Measurements from ENCODE around the gene CPS1. TPM values are rescaled to one million over a fixed set of nuclear protein-coding genes. Genes with fewer than 3 reads are reported as not detected.

The CPS1 gene
- total RNA-seq, 1 donor from 2014 or later = 31.5 TPM

- DNase-seq (ENCODE audit: low spot score) = no peak
- Mint-ChIP-seq H3K36me3 (ENCODE audit: low read depth, unreplicated experiment) (no peaks in the 10 kb centered on the region), H3K9me3 (ENCODE audit: unreplicated experiment) (no peaks in the 10 kb centered on the region), H3K27ac (ENCODE audit: unreplicated experiment) (no peak overlapping the region), H3K27me3 (ENCODE audit: unreplicated experiment) (no peaks in the 10 kb centered on the region), H3K4me3 (ENCODE audit: unreplicated experiment) (no peak overlapping the region), H3K4me1 (ENCODE audit: unreplicated experiment) (no peaks in the 10 kb centered on the region)
- TF ChIP-seq, protein P1, sequence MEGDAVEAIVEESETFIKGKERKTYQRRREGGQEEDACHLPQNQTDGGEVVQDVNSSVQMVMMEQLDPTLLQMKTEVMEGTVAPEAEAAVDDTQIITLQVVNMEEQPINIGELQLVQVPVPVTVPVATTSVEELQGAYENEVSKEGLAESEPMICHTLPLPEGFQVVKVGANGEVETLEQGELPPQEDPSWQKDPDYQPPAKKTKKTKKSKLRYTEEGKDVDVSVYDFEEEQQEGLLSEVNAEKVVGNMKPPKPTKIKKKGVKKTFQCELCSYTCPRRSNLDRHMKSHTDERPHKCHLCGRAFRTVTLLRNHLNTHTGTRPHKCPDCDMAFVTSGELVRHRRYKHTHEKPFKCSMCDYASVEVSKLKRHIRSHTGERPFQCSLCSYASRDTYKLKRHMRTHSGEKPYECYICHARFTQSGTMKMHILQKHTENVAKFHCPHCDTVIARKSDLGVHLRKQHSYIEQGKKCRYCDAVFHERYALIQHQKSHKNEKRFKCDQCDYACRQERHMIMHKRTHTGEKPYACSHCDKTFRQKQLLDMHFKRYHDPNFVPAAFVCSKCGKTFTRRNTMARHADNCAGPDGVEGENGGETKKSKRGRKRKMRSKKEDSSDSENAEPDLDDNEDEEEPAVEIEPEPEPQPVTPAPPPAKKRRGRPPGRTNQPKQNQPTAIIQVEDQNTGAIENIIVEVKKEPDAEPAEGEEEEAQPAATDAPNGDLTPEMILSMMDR (IDR thresholded peaks at IDR 0.05; ENCODE audit: unreplicated experiment) = no peak
These were observed 43.1 kb downstream of the CPS1 start for GRCh38 chr2:210599476-210599875.

GRCh38 chr2:210604666-210605065 lies 48.3 kb downstream of the CPS1 start:
- H3K4me1 Mint-ChIP-seq (ENCODE audit: unreplicated experiment) = no peaks in the 10 kb centered on the region
- no peak for DNase-seq (ENCODE audit: low spot score)
- no peaks in the 10 kb centered on the region for H3K27me3 Mint-ChIP-seq (ENCODE audit: unreplicated experiment)
- TF ChIP-seq, protein P1 (IDR thresholded peaks at IDR 0.05; ENCODE audit: unreplicated experiment) = no peak
- H3K27ac Mint-ChIP-seq (ENCODE audit: unreplicated experiment) = no peak overlapping the region
- no peaks in the 10 kb centered on the region for H3K9me3 Mint-ChIP-seq (ENCODE audit: unreplicated experiment)
- H3K4me3 Mint-ChIP-seq (ENCODE audit: unreplicated experiment) = no peak overlapping the region
- H3K36me3 Mint-ChIP-seq (ENCODE audit: low read depth, unreplicated experiment) = no peaks in the 10 kb centered on the region

DNA sequence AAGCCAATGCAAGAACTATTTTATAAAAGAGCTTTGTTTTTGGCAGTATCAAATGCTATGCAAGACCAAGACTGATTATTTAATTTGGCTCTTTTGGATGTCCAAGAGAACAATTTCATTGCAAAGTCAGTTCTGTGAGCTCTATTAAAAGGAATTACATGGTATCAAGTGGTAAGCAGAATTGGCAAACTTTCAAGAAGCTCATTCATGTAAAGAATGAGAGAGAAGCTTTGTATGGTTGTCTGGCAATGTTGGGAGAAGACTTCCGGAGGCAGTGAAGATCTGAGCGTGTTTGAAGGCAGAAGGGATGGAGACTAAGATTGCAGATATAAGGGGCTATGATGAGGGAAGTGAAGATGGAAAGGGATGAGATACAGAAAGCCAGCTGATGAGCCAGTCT lies 49.6 kb downstream of the CPS1 start:
- no peaks in the 10 kb centered on the region for H3K4me1 Mint-ChIP-seq (ENCODE audit: unreplicated experiment)
- H3K27me3 Mint-ChIP-seq (ENCODE audit: unreplicated experiment) = no peaks in the 10 kb centered on the region
- no peak overlapping the region for H3K4me3 Mint-ChIP-seq (ENCODE audit: unreplicated experiment)
- no peaks in the 10 kb centered on the region for H3K9me3 Mint-ChIP-seq (ENCODE audit: unreplicated experiment)
- TF ChIP-seq, protein P1 (IDR thresholded peaks at IDR 0.05; ENCODE audit: unreplicated experiment) = no peak
- no peaks in the 10 kb centered on the region for H3K36me3 Mint-ChIP-seq (ENCODE audit: low read depth, unreplicated experiment)
- H3K27ac Mint-ChIP-seq (ENCODE audit: unreplicated experiment) = no peak overlapping the region
- no peak for DNase-seq (ENCODE audit: low spot score)

DNA sequence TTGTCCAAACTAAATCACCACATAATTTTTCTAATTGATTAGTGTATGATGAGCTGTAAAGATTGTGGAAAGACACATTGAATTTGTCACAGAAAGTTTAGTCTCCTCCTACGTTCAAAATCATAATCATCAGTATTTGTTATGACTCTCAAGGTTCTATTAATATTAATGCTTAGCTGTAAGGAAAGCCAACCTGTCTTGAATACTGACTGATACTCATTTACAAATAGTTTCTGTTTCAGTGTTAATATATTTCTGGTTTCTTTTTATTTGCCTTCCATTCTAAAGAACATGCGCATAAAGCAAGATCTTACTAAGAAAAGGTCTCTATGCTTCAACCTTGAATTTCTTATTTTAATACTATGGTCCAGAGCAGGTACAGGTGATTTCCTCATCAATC lies 55.1 kb downstream of the CPS1 start:
- TF ChIP-seq, protein P1 (IDR thresholded peaks at IDR 0.05; ENCODE audit: unreplicated experiment) = no peak
- DNase-seq (ENCODE audit: low spot score) = no peak
- H3K27ac Mint-ChIP-seq (ENCODE audit: unreplicated experiment) = no peak overlapping the region
- no peaks in the 10 kb centered on the region for H3K27me3 Mint-ChIP-seq (ENCODE audit: unreplicated experiment)
- H3K4me3 Mint-ChIP-seq (ENCODE audit: unreplicated experiment) = no peak overlapping the region
- H3K36me3 Mint-ChIP-seq (ENCODE audit: low read depth, unreplicated experiment) = no peaks in the 10 kb centered on the region
- H3K4me1 Mint-ChIP-seq (ENCODE audit: unreplicated experiment) = no peaks in the 10 kb centered on the region
- no peaks in the 10 kb centered on the region for H3K9me3 Mint-ChIP-seq (ENCODE audit: unreplicated experiment)

DNA sequence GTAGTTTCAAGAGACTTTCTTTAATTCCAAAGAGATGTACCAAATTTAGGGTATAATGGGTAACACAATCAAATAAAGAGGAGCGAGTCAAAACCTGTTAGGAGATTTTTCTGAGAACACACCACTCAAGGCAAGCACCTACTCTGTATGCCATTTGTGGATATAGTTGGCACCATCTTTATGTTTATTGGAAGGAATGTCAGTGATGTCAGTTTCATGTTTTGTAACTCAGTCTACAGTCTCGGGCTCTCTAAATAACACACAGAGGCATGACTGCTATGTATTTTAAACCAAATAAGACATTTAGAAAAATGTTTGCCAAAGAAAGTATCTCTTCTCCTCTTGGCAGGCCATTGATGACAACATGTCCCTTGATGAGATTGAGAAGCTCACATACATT lies 59.7 kb downstream of the CPS1 start:
- DNase-seq (ENCODE audit: low spot score) = no peak
- no peaks in the 10 kb centered on the region for H3K9me3 Mint-ChIP-seq (ENCODE audit: unreplicated experiment)
- H3K36me3 Mint-ChIP-seq (ENCODE audit: low read depth, unreplicated experiment) = no peaks in the 10 kb centered on the region
- H3K4me1 Mint-ChIP-seq (ENCODE audit: unreplicated experiment) = peaks cover 7% of the 10 kb centered on the region
- no peak overlapping the region for H3K27ac Mint-ChIP-seq (ENCODE audit: unreplicated experiment)
- H3K4me3 Mint-ChIP-seq (ENCODE audit: unreplicated experiment) = no peak overlapping the region
- H3K27me3 Mint-ChIP-seq (ENCODE audit: unreplicated experiment) = no peaks in the 10 kb centered on the region
- TF ChIP-seq, protein P1 (IDR thresholded peaks at IDR 0.05; ENCODE audit: unreplicated experiment) = no peak
